ENCODE data around the gene MERTK. TPM values are rescaled to one million over a fixed set of nuclear protein-coding genes. Genes with fewer than 3 reads are reported as not detected.
A peak's percentile ranks its signal among the peaks of the same experiment; 100 is the strongest.
"Not testable (repeated sequence)": the region's sequence is repeated elsewhere in the genome, so short reads cannot be mapped to it uniquely, and the experiment has no call there.

The MERTK gene
- total RNA-seq, 1 experiment from 2014 or later: 1.1 TPM

GRCh38 chr2:111944531-111945210 lies 46.3 kb downstream of the MERTK start:
- no peak for DNase-seq (ENCODE audit: extremely low read depth, low read depth)

- DNase-seq (ENCODE audit: extremely low read depth, low read depth): no peak
Measured at GRCh38 chr2:111945444-111946293, 47.3 kb downstream of the MERTK start.

GRCh38 chr2:111946294-111947114 lies 48.1 kb downstream of the MERTK start:
- DNase-seq (ENCODE audit: extremely low read depth, low read depth): peak; percentile 63

GRCh38 chr2:111947219-111947618 lies 48.8 kb downstream of the MERTK start:
- DNase-seq (ENCODE audit: extremely low read depth, low read depth): no peak

DNA sequence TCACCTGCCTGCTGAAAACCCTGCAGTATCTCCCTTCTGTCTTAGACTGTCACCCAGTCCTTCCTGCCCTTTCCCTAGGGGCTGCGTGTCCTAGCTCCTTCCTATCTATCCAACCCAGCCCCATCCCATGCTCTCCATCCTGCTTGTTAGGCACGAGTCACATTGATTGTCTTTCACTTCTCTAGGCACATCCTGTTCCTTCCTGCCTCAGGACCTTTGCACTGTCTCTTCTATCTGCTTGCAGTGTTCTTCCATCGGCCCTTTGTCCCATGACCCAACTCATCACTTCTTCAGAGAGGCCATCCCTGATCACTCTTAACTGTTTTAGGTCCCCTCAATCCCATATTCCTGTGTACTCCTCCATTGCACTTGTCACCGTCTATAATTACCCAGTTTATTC lies 50.4 kb downstream of the MERTK start:
- no peak for DNase-seq (ENCODE audit: extremely low read depth, low read depth)

- no peak for DNase-seq (ENCODE audit: extremely low read depth, low read depth)
Measured at GRCh38 chr2:111950236-111950635, 51.8 kb downstream of the MERTK start.

DNA sequence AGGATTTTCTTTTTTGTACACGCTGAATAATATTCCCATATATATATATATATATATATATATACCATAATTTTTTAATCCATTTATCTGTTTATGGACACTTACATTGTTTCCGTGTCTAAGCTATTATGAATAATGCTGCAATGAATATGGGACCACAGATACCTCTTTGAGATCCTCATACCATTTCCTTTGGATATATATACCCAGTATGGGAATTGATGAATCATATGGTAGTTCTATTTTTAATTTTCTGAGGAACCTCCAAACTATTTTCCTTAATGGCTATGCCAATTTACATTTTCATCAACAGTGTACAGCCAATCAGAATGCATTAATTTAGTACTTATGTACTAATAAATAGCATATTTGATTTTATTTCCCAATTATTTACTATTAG lies 53.1 kb downstream of the MERTK start:
- no peak for DNase-seq (ENCODE audit: extremely low read depth, low read depth)

DNA sequence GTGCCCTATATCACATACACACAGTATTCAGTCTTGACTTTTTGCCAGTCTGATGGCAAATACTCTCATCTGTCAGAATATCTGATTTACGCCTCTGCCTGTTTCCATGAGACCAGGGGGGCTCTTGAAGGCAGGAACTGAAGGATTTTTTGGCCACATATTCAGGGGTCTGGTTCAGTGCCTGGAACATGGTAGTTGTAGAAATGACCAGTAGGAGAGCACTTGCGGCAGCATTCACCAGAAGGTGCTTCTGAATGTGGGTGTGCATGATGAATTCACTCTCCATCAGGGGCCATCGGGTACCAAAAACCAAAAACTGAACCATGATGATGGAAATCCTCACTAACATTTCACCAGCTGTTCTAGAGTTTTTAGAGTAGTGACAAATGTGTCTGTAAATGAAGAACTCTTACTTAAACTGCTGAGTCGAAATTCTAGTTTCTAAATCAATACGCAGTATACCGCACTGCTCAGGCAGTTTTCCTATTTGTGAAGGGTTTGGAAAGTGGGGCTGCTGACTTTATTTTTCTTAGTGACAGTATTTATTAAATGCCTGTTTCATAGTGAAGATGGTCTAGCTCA lies 54.6 kb downstream of the MERTK start:
- DNase-seq (ENCODE audit: extremely low read depth, low read depth): no peak

DNA sequence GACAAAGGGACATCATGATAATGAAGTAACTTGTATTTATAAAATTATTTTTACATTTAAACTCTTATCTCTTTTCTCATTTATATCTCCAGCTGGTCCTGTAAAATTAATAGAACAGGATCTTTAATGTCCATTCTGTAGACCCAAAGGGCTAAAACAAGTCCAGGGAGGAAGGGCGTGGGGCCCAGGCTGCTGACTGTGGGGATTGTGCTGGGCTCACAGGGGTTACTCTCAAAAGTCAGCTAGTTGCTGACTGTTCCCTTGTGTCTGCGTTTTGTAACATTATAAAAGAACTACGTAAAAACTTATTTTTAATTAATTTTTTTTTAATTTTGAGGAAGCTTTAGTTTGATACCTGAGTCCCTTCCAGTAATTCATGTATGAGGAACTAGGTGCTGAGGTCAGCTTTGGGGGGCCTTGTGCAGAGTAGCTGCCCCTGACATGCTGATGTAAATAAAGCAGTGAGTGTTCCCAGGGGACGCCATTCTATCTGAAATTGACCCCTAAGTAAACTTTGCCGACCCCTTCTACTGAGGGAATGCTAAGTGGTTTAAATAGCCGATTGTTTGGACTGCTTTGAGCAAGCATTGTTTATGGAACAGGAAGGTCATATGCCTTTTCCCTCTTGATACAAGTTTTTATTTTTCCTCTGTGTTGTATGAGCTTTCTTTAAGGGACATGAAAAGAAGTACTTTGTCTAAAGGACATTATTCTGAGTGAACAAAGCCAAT lies 56.4 kb downstream of the MERTK start:
- DNase-seq (ENCODE audit: extremely low read depth, low read depth): no peak

DNA sequence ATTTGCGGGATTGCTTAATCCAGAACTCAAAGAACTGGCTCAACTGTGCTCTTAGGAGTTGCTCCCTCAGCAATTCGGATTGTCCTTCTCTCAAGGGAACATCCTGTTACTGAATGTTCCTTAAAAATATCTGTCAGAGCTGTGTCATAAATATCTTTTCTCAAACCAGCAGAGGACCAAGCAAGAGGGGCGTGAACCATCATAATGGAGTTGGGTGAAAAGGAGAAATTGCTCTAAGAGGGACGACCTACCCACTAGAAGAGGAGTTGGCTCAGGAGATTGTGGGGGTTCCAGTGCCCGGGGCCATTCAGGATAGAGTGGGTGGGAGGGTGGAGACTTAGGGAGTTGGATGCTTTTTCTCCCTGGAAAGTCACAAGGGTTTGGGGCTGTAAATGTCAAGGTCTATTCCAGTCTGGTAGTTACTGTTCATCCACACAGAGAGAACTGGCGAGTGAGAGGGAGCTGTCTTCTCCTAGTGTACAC lies 59.5 kb downstream of the MERTK start:
- no peak for DNase-seq (ENCODE audit: extremely low read depth, low read depth)

DNA sequence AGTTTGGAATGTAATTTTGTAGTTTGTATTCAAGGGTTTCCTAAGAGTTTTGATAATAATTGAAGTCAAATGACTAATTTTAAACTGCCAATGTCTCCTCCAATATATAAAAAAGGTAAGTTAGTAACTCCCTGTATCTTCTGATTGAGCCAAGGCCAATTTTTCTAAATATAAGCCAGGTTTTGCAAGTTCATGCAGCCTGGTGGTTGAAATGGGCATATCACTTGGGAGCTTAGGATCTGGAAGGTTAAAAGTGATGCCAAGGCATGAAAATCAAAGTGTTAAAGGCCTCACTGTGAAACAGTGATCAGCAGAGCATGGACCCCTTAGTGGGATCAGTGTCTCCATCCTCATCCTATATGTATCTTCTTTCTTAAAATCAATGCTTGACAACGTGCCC lies 60.5 kb downstream of the MERTK start:
- no peak for DNase-seq (ENCODE audit: extremely low read depth, low read depth)

- DNase-seq (ENCODE audit: extremely low read depth, low read depth): no peak
Measured at GRCh38 chr2:111961663-111962062, 63.3 kb downstream of the MERTK start.

DNA sequence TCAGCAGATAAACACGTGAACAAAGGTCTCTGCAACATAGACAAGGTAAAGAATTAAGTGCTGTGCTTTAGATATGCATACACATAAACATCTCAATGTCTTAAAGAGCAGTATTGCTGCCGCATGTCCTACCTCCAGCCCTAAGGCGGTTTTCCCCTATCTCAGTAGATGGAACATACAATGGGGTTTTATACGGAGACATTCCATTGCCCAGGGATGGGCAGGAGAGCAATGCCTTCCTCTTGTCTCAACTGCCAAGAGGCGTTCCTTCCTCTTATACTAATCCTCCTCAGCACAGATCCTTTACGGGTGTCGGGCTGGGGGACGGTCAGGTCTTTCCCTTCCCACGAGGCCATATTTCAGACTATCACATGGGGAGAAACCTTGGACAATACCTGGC lies 64.7 kb downstream of the MERTK start:
- DNase-seq (ENCODE audit: extremely low read depth, low read depth): not testable (repeated sequence)

DNA sequence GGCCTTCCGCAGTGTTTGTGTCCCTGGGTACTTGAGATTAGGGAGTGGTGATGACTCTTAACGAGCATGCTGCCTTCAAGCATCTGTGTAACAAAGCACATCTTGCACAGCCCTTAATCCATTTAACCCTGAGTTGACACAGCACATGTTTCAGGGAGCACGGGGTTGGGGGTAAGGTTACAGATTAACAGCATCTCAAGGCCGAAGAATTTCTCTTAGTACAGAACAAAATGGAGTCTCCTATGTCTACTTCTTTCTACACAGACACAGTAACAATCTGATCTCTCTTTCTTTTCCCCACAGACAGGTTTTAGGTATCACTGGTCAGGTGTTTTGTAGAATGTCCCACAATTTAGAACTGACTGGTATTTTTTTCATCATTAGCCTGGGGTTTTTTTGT lies 65.1 kb downstream of the MERTK start:
- not testable (repeated sequence) for DNase-seq (ENCODE audit: extremely low read depth, low read depth)

DNA sequence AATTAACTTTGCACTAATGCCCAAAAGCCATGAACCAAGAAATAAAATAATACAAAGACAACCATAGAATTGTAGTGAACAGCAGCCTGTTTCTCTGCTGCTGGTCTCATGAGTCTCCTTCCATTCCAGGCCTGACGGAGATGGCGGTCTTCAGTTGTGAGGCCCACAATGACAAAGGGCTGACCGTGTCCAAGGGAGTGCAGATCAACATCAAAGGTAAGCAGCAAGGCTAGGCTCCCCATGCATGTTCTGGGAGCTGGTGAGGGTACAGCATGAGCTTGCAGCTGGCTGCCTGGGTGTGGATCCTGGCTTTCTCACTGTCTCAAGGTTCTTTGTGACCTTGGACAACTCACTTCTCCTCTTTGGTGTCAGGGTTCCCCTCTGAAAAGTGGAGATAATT lies 66.7 kb downstream of the MERTK start:
- DNase-seq (ENCODE audit: extremely low read depth, low read depth): no peak

GRCh38 chr2:111966241-111966640 lies 67.8 kb downstream of the MERTK start:
- DNase-seq (ENCODE audit: extremely low read depth, low read depth): no peak

DNA sequence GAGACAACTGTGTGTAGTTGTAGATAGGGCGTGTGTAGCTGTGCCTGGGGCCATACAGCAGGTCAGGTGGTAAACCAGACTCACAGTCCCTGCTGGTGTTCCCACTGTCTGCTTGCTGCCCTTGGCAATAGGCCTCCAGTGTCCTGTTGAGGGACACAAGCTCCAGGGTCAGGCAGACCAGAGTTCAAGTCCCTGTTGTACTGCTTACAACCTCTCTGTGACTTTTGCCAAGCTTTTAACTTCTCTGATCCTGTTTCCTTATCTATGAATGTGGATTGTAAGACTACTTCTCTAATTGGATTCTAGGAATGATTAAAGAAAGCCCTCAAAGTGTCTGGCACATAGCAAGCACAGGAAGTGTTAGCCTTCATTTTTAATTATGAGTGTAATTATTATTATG lies 68.6 kb downstream of the MERTK start:
- DNase-seq (ENCODE audit: extremely low read depth, low read depth): no peak

- DNase-seq (ENCODE audit: extremely low read depth, low read depth): no peak
Measured at GRCh38 chr2:111970453-111970852, 72.0 kb downstream of the MERTK start.

DNA sequence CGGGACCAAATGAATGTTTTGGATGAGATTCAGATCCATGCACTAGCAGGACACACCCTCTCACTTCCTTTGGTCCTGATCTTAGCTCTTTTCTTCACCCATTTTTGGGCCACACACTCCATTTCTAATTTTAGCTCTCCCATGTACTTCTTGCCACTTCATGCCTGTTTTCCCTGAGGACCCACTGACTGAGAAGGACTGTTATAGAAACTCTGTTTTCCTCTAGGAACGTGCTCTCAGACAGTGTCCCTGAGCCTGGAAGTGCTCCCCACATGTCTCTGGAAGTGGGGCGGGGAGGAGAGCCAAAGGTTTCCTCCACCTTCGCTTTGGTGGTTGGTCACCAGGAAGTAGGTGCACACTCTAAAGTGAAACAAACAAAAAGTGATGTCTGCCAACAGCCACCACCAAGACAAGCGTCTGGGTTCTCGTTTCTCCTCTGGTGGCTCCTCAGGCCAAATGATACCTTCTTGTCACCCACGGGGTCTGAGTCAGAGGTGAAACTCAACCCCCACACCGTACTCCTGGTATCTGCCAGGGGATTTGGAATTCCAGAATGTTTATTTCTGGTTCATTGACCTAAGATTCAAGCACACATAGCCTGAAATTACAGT lies 74.7 kb downstream of the MERTK start:
- no peak for DNase-seq (ENCODE audit: extremely low read depth, low read depth)

GRCh38 chr2:111973701-111974100 lies 75.3 kb downstream of the MERTK start:
- no peak for DNase-seq (ENCODE audit: extremely low read depth, low read depth)
